Measurements from ENCODE around the gene ABHD10.
A peak's percentile ranks its signal among the peaks of the same experiment; 100 is the strongest.

Gene ABHD10

DNA sequence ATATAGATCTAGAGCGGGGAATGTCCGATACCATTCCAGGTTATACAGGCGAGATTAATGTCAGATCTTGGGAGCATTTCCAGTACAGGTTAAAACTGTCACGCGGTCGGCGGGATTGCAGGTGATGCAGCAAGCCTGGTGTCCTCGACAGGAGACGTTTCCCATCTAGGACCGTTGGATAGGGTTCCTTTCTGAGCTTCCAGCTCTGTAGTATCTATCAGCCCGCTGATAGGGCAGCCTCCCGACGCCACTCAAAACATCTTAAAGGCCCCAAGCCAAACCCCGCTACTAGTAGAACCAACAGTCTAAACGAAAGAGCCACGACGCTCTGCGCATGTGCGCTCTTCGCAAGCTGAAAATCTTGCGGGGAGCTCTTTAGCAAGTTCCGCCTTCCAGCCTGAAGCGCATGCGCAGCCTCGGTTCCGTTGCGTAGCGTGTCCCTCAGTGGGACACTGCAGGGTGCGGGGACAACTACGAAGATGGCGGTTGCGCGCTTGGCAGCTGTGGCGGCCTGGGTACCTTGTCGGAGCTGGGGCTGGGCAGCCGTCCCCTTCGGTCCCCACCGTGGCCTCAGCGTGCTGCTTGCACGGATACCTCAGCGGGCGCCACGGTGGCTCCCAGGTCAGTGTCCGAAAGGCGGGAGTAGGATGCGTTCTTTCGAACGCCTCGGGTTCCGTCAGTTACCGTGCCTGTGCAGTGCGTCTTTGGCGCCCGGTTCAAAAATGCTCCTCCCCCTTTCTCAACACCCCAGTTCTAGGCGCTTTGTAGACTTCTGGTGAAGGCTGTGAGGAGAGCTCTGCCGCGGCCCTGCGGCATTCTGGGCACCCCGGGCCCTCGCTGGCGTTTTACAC, at the start of gene ABHD10:
Gene ABHD10, plus strand, starts transcription at position 444 of the 851 bp plus-strand sequence. Its CDS starts 36 bp downstream, at position 480.
- peak; percentile 92 to 98 for DNase-seq

DNA sequence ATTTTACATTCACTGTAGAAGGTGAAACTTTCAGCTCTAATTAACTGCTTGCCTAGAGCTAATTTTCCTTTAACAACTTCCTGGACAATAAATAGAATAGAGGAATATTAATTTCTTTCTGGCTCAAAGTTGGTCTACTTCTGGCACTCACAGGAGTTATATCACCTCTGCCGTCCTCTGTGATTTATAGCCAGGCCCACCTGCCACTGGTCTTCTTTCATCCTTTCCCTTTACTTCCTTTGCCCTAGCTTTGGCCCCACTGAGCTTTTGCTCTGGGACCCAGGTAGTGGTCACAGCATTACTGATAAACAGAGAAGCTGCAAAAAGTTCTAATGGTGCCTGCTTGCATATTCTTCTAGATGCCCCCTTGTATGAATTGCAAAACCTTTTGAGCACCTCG, 49.3 kb upstream of the ABHD10 start:
- DNase-seq = no peak

DNA sequence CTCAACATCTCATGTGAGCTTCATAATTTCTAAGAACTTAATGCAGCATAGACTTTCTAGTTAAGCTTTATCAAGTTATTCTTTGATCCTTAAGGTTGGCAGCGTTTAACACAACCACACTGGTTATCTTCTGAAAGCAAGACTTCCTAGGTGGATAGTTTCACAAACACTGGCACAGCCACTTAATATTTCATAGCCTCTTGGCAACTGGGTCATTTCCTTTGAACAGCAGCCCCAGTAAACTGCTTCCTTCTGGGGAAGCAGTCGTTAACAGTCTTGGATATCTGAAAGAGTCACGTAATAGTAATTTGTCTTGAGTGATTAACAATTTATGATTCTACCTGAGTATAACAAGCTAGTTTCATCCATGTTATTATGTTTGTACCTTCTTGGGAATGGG, 45.9 kb upstream of the ABHD10 start:
- DNase-seq = no peak

DNA sequence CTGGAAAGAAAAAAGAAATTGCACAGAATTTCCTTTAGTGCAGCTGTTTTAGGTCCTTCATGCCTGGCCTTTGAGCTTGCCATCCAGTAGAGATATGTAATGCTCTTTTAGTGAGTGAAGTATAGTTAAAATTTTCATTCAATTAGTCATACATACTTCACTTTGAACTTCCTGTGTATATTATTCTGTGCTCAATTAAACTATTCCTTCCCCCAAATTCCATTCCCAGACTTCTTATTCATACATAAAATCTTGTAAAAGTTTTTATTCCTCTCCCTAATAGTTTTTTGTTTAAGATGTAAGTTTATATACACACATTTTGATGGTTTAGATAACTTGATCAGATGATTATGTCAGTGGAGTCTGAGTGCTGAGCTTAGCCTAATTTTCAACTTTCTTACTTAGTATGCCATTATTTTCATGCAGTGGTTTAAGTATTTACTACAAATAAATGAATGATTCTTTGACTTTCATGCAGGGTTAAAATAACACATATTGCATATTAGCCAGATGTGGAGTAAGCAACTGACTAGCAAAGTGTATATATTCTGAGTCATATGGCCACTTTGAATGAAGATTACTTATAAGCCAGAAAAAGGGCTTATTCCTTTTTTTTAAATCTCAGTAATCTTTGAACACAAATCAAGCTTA, 42.5 kb upstream of the ABHD10 start:
- DNase-seq = no peak

DNA sequence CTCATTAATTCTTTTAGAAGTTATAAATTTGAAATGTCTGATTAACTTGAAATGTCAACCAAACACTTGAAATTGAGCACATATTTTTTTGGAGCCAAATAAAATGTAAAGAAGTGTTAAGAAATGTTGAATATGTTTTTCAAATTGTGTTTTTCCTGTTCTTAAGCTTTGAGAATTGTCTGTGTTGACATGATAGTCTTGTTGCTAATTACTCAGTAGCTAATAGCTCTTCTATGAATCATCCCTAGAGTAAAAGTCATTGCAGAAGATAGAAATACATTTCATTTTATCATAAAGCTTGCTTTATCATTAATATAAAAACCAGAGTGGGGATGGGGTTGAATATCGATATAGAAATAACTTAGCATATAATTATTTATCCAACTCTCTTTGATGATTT, 41.9 kb upstream of the ABHD10 start:
- DNase-seq = no peak

DNA sequence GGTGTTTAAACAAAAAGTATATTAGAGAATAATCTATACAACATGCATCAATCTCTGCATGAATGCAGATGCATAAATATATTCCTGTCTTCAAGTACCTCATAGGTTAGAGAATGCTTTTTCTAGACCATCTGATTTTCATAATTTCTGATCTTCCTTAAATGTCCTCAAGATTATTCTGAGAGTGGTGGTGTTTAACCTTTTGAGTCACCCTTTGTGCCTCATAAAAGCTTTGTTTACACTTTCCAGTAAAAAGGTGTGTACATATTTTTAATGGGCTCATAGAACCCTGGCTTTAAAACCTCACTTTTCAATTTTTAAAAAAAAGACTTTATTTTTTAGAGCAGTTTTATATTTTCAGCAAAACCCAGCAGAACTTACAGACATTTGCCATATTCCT, 41.0 kb upstream of the ABHD10 start:
- no peak for DNase-seq

DNA sequence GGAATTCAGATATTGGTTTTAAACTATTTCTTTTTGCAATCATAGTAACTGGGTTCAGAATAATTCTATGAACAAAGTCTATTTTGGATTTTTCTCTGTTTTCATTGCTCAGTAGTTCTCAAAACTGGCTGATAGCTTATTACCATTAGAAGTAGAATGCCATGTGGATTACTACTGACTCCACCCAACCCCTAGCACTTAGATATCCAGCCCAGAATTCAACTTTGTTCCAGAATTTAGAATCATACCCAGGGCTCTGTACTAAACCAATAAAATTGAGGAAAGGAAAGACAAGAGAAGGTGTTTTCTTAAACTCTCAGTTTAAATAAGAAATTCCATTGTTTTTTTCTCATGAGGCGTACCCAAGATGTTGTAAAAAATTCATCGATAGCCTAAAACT, 39.0 kb upstream of the ABHD10 start:
- DNase-seq = no peak

DNA sequence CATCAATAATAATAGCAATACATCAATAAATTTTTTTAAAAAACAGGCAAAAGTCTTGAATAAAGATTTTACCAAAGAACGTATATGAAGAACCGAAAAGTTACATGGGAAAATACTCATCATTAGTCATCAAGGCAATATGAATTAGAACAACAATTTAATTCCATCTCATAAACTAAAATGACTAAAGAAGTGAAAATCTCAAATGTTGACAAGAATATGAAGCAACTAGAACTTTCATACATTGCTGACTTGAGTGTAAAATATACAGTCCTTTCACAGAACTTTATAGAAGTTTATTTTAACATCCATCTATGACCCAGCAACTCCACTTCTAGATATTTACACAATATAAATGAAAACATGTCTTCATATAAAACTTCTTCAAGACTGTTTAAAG, 35.3 kb upstream of the ABHD10 start:
- DNase-seq = no peak

DNA sequence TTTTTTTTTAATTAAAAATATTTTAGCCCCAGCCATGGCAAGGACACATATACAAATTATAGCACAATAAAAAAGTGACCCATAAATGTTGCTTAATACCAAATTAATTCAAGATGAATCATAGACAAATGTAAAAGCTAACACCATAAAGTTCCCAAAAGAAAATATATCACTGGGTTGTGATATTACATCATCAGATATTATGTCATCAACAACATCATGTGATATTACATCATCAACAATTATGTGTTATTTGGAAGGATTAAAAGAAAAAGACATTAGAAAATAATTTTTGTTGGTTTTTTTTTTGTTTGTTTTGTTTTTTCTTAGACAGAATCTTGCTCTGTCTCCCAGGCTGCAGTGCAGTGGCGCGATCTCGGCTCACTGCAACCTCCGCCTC, 34.5 kb upstream of the ABHD10 start:
- no peak for DNase-seq

DNA sequence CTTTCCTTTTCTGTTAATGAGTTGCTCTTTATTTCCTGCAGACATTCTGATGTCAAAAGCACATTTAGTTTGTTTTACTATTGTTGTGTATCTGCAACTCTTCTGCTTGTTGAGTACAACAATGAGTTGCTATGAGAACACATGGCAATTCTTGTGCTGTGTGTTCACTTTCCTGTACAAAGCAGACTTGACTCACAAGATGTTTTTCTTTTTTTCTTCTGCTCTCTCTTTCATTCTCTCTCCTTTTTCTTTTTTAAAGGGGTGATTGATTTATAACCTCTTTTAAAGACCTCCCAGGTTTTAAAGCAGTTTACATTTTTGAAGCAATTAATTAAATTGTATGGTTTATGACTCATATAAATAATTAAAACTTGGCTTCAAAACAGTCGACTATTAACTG, 31.6 kb upstream of the ABHD10 start:
- DNase-seq = no peak

DNA sequence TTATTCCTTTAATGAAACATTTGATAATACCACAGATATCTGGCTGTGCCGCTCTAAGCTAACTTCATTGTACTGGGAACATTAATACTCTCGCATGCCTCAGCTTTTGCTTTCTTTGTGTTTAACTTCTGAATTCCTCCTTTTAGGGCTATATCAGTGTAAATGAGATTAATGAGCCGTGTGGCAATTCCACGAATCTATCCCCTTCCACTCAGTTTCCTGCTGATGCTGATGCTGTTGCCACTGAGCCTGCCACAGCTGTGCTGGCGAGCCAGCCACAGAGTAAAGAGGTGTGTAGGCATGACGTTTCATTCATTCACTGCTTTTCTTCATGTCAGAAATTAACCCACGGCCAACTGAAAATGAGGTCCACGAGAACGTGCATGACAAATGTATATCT, 30.0 kb upstream of the ABHD10 start:
- no peak for DNase-seq

DNA sequence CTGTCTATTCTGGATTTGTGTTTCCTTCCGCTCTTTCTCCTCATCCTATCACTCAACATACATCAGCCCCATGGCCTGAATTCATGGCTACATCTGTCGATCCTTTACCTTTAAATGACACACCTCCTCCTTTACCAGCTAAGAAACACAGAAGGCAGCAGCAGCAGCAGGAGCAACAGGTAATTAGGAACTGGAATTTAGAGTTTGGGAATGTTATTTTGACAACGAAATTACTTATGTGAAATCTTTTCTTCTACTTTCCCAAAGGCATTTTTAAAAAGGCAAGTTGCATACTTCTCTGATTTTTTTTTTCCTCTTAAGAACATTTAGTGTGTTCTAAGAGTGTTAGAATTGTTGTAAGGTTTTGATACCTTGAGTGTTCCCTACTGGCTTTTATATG, 29.1 kb upstream of the ABHD10 start:
- no peak for DNase-seq

DNA sequence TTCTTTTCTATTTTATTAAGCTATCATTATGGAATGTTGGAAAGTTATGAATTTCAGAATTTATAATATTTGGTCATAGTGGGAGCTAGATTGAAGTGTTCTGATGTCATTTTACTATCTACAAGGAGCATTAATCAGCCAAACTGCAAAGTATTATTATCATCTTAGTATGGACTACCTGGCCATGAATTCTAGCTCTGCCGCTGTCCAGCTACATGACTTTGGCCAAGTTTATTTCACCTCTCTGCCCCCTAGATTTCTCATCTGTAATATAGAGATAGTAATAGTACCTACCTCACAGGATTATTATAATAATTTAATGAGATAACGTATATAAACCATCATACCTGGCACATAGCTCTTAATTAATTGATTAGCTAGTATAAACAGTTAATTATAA, 27.8 kb upstream of the ABHD10 start:
- DNase-seq = no peak

DNA sequence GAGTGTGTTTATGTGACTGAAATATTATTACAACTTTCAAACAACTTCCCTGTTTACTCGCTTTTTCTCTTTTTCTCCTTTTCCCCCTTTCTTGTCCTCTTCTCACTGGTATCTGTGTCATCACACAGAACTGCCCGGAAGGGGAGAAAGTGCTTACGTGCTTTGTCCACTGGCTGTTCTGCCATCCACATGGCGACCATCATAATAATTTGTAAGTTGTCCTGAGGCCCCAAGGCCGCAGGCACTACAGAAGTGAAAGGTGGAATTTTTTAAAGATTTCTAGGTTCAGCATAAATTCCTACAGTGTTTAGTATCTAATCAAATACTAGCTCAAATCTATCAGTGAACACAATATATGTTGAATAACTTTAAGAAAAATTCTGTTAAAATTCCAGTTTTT, 26.7 kb upstream of the ABHD10 start:
- no peak for DNase-seq

DNA sequence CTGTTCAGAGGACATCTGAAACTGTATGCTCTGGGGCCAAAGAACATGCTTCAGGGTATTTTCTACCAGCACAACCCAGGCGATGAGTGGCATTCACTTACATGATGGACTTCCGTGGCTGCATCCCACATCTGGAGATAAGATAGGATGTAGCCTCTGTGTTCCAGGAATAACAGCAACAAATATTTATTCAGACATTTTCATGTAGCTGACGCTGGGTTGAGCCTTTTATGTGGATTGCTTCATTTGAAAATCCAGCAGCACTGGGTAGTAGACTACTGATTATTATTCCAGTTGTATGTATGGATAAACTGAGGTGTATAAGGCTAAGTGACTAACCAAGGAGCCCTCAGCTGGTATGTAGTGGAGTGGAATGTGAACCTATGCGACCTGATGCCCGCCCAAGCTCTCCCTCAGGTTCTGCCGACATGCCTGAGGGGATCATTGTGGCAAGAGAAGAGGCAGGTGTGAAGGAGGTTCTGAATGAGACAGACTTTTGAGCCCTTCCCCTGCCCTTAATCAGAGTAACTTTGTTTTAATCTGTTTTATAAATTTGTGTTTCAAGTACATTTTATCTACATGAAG, 25.9 kb upstream of the ABHD10 start:
- no peak for DNase-seq

DNA sequence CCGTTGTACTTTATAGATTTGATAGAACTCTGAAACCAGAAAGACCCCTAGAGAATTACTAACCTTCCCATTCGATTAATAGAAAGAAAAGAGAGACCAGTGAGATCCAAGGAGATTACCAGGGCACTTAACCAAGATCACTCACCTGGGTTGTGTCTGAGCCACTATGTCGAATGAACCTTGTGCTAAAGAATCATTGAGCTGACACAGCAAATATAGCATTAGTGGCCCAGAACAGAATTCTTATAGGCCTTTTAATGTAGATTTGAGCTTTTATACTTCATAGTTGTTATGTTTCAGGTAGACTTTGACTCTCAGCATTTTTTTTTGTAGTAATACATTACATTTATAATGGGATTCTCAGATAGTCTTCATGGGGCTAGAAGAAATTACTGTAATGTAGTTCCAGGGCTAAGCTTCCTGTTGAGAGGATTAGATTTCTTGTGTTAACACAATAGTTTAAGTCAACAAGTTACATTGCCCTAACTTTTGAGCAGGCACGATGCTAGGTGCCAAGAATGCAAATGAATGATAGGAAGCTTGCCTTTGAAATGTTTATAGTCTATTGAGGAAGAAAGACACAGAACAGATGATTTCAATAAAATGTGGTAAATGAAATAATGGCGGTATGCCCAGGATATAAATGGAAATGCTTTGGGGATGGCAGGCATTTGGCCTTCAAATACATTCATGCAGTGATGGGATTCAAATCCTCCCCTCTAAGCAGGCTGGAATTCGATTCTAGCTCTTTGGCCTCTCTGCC, 24.4 kb upstream of the ABHD10 start:
- no peak for DNase-seq

DNA sequence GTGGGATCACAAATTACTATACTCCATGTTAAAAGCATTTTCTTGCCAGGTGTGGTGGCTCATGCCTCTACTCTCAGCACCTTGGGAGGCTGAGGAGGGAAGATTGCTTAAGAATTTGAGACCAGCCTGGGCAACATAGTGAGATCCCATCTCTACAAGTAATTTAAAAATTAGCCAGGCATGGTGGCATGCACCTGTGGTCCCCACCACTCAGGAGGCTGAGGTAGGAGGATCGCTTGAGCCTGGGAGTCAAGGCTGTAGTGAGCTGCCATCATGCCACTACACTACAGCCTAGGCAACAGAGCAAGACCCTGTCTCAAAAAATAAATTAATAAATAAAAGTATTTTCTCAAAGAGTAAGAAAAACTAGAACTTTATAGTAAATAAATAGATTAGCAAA, 22.9 kb upstream of the ABHD10 start:
- no peak for DNase-seq

DNA sequence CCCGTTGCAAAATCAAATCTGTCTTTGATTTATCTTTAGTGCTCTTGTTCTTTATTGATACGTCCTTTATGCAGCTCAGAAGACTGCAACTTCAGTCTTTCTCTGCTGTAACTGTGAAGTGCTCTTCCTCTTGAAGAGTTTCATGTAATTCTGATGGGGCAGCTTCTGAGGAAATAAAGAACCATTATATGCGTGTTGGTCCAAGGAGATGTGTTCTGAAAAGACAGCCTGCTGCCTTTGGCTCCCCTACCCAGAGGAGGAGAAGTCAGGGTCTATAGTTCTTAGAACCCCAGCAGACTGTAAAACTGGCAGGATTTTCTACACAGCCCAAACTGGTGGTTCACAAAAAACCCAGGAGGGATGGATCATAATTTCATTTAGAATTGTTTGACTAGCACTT, 22.4 kb upstream of the ABHD10 start:
- DNase-seq = no peak

DNA sequence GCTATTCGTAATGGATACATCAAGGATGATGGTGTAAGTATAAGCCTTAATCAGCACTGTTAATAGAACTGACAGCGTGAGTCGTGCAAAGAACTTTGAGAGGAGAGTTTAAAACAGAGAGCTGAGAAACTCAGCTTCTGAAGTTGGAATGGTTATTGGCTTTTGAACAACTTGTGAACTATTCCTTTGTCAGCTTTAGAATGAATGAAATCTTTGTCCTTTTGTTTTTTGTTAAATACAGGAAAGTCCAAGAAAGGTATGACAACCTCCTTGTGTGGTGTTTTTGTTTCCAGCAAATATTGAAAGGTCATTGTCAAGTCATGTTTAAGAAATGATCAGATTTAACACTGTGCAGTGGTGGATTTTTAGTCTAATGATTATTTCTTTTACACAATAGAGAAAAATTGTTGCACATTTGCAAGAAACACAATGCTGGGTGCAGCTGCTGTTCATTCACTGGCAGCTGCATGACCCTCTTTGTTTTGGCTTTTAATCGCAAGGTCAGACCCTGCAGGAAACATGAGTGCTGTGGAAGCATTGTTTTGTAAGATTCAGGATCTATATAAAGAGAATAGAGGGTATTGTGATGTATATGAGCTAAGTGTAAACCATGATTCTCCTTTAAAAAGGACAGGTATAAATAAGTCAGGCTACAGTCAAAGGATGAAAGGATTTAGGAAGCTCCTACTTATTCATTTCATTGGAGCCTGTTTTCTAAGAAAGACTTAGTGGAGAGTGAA, 21.7 kb upstream of the ABHD10 start:
- DNase-seq = no peak

DNA sequence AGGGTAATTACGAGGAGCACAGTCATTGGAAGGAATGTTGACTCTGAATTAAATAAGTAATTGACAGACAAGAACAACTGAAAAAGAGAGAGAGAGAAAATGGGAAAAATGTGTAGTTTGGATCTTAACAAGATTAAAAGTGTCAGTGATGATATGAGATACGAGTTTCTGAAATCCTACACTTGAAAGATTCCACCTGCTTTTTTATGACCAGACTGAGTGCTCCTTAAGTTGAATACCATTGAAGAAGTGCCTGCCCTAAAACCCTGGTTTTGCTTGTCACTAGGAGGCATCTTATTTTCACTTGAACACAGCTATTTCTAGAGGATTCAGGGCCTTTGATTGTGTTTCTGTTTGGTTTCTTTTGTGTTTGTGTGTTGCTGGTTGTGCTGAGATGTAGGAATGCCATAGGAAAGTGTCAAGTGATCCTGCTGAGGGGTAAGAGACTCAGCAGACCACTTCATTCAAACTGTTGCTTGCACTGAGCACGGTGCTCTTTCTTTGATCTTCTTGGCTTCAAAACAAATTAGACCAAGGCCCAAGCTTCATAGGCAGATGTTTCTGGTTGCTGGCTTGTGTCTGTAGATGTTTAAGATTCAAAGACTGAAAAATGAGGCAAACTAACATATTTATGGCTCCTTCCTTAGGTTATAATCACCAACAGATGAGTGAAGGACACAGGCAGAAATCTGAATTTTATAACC, 17.2 kb upstream of the ABHD10 start:
- DNase-seq = no peak

DNA sequence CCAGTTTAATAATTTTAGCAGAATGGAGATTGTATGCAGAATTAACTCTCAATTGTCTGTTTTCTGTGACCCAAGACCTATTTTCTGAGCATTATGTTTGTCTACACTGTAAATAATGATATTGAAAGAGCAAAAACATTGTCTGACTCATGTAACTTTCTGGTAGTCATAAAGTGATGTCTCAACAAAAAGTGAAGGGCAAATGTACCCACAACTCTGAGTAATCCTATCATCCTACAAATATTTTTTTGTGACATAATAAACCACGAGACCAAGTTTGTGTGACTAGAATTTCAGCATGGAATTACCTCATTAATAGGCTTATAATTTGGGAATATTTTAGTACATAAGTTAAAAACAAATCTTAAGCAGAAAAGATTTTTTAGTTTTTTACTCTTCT, 15.4 kb upstream of the ABHD10 start:
- no peak for DNase-seq

DNA sequence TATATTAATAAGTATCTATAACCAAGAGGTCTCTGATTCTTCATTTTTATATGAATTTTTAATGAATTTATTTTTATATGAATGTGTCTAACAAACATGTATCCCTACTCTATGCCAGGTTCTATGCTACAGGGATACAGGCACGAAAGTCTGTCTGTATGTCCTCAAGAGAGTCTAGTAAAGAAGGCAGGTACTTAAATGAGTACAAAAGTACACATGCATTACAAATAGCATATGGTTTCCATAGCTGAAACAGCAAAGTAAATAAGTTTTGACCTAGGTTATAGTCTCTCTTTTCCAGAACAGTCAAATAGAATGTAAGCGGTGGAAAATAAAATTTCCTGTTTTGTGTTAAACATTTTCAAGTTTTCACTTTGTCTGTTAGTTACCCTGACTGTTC, 13.3 kb upstream of the ABHD10 start:
- DNase-seq = no peak

All from NCI-H187 (cell line).